MM.1S (cell line): Measurements from ENCODE around the gene RHOF.

ENCODE experiments used
- DNase-seq: peaks from one replicate; pipeline ENCODE4 v3.0.0-alpha.2; 2015
- H2AFZ ChIP-seq: fragments of 300-600 bp; sonication (generic); 2 replicates; pipeline ENCODE4 v1.6.0; 2016; ENCODE audit warnings: antibody characterized with exemption, low read length
- H3F3A ChIP-seq: fragments of 300-600 bp; sonication (generic); 2 replicates; pipeline ENCODE4 v1.6.1; 2016; ENCODE audit warnings: mild to moderate bottlenecking, antibody characterized with exemption, low read length, moderate library complexity, mixed read lengths; ENCODE audit not compliant: insufficient read depth
- H3K27ac ChIP-seq: fragments of 300-600 bp; sonication (generic); 2 replicates; pipeline ENCODE4 v1.5.1; 2016; ENCODE audit warnings: mild to moderate bottlenecking, low read length
- H3K27me3 ChIP-seq: fragments of 300-600 bp; sonication (generic); replicated peaks from 2 replicates; pipeline ENCODE4 v1.6.0; 2016; ENCODE audit warnings: low read length; ENCODE audit not compliant: insufficient read depth
- H3K36me3 ChIP-seq: fragments of 300-600 bp; sonication (generic); replicated peaks from 2 replicates; pipeline ENCODE4 v1.6.1; 2016; ENCODE audit warnings: mild to moderate bottlenecking, low read length, mixed read lengths; ENCODE audit not compliant: insufficient read depth
- H3K4me1 ChIP-seq: fragments of 300-600 bp; sonication (generic); 2 replicates; pipeline ENCODE4 v1.6.1; 2016; ENCODE audit warnings: low read length, mixed read lengths
- H3K4me2 ChIP-seq: fragments of 300-600 bp; sonication (generic); 2 replicates; pipeline ENCODE4 v1.6.0; 2016; ENCODE audit warnings: low read depth, low read length
- H3K4me3 ChIP-seq: fragments of 300-600 bp; sonication (generic); 2 replicates; pipeline ENCODE4 v1.5.1; 2016; ENCODE audit warnings: low read length, mixed read lengths
- H3K79me2 ChIP-seq: fragments of 300-600 bp; sonication (generic); 2 replicates; pipeline ENCODE4 v1.6.1; 2016; ENCODE audit warnings: mixed run types, low read length, mixed read lengths
- H3K9ac ChIP-seq: fragments of 300-600 bp; sonication (generic); 2 replicates; pipeline ENCODE4 v1.6.1; 2016; ENCODE audit warnings: low read length, mixed read lengths
- H3K9me2 ChIP-seq: fragments of 300-600 bp; sonication (generic); replicated peaks from 2 replicates; pipeline ENCODE4 v1.6.1; 2016; ENCODE audit warnings: mild to moderate bottlenecking, low read length, mixed read lengths; ENCODE audit not compliant: insufficient read depth
- H3K9me3 ChIP-seq: fragments of 300-600 bp; sonication (generic); replicated peaks from 2 replicates; pipeline ENCODE4 v1.6.1; 2016; ENCODE audit warnings: mild to moderate bottlenecking, low read length, mixed read lengths; ENCODE audit not compliant: insufficient read depth
- H4K20me1 ChIP-seq: fragments of 300-600 bp; sonication (generic); 2 replicates; pipeline ENCODE4 v1.6.1; 2016; ENCODE audit warnings: mild to moderate bottlenecking, low read length, moderate library complexity, mixed read lengths; ENCODE audit not compliant: insufficient read depth
- EZH2 ChIP-seq: fragments of 300-600 bp; sonication (generic); optimal IDR thresholded peaks from 2 replicates; pipeline ENCODE3; 2017; ENCODE audit warnings: low read depth, mild to moderate bottlenecking, antibody characterized with exemption, low read length, mixed read lengths
- EZH2phosphoT487 ChIP-seq: fragments of 300-600 bp; sonication (generic); IDR thresholded peaks from 2 replicates; pipeline ENCODE4 v1.6.1; 2018; ENCODE audit warnings: antibody characterized with exemption, low read length
- TF ChIP-seq, protein P1 (sequence below): fragments of 300-600 bp; sonication (generic); IDR thresholded peaks from 2 replicates; pipeline ENCODE4 v1.5.1; 2016; ENCODE audit warnings: antibody characterized with exemption, low read length, mixed read lengths

The RHOF gene

DNA sequence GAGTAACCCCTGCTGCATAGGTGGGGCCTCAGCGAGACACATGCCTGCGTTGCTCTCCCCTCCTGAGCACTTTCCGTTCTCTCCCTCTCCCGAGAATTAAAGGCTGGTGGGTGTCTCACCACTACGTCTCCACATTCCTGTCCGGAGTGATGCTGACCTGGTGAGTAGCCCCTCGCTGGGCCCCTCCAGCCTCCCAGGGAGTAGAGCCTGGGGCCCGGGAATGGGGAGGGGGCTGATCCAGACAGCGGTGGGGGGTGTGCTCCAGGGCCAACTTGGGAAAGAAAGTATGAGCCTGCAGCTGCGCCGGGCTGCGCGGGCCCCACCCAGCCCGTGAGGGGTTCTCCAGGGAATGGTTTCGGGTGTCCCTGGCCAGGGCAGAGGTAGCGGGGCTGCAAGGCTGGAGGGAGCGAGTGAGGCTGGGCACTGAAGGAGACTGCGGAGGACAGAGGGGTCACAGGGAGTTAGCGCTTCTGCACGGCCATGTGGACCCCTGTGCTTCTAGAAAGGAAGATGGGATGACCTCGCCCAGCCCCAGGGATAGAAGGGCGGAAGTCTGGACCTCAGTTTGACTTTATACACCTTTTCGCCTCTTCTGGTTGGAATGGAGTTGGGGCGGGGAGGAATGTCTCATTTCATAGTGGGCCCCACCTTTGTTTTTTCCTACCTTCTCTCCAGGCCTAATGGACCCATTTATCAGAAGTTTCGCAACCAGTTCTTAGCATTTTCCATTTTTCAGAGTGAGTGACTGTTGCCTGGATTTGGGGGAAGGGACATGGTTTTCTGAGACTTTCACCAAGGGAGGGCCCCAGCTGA is 22.5 kb downstream of the RHOF start:
- no peaks in the 10 kb centered on the region for H3K9me2 ChIP-seq
- DNase-seq: no peak
- no peak overlapping the region for H2AFZ ChIP-seq
- no peaks in the 10 kb centered on the region for H3K27me3 ChIP-seq
- H3K36me3 ChIP-seq: no peaks in the 10 kb centered on the region
- TF ChIP-seq, protein P1, sequence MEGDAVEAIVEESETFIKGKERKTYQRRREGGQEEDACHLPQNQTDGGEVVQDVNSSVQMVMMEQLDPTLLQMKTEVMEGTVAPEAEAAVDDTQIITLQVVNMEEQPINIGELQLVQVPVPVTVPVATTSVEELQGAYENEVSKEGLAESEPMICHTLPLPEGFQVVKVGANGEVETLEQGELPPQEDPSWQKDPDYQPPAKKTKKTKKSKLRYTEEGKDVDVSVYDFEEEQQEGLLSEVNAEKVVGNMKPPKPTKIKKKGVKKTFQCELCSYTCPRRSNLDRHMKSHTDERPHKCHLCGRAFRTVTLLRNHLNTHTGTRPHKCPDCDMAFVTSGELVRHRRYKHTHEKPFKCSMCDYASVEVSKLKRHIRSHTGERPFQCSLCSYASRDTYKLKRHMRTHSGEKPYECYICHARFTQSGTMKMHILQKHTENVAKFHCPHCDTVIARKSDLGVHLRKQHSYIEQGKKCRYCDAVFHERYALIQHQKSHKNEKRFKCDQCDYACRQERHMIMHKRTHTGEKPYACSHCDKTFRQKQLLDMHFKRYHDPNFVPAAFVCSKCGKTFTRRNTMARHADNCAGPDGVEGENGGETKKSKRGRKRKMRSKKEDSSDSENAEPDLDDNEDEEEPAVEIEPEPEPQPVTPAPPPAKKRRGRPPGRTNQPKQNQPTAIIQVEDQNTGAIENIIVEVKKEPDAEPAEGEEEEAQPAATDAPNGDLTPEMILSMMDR: no peak
- TF ChIP-seq EZH2 (no peak), EZH2phosphoT487 (no peak)
- no peaks in the 10 kb centered on the region for H3F3A ChIP-seq
- no peak overlapping the region for H3K4me2 ChIP-seq
- H3K79me2 ChIP-seq: no peaks in the 10 kb centered on the region
- H3K9me3 ChIP-seq: no peaks in the 10 kb centered on the region
- no peak overlapping the region for H3K4me3 ChIP-seq
- no peaks in the 10 kb centered on the region for H3K4me1 ChIP-seq
- H3K27ac ChIP-seq: no peak overlapping the region
- H4K20me1 ChIP-seq: no peaks in the 10 kb centered on the region
- H3K9ac ChIP-seq: no peak overlapping the region

DNA sequence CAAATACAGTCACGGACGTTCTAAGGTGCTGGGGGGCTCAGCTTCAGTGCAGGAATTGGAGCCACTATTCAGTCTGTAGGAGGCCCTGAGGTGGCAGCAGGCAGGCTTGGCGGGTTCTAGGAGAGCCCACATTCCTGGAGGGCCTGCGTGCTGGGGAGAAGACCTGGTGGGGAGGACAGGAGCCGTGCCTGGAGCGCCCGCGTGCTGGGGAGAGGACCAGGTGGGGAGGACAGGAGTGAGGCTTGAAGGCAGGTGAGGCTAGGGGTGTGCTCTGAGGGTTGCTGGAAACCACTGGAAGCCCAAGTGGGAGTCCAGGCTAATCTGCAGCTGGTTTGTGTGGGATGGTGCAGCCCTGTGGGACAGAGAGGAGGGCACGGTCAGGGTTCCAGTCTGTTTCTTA is 23.1 kb downstream of the RHOF start:
- no peak overlapping the region for H3K4me2 ChIP-seq
- no peak overlapping the region for H2AFZ ChIP-seq
- TF ChIP-seq, protein P1: no peak
- no peaks in the 10 kb centered on the region for H3K9me2 ChIP-seq
- no peak overlapping the region for H3K9ac ChIP-seq
- H3K79me2 ChIP-seq: no peaks in the 10 kb centered on the region
- H3K4me1 ChIP-seq: no peaks in the 10 kb centered on the region
- no peak for DNase-seq
- H4K20me1 ChIP-seq: no peaks in the 10 kb centered on the region
- no peak overlapping the region for H3K4me3 ChIP-seq
- H3K36me3 ChIP-seq: no peaks in the 10 kb centered on the region
- H3F3A ChIP-seq: no peaks in the 10 kb centered on the region
- H3K27ac ChIP-seq: no peak overlapping the region
- no peaks in the 10 kb centered on the region for H3K27me3 ChIP-seq
- H3K9me3 ChIP-seq: no peaks in the 10 kb centered on the region

DNA sequence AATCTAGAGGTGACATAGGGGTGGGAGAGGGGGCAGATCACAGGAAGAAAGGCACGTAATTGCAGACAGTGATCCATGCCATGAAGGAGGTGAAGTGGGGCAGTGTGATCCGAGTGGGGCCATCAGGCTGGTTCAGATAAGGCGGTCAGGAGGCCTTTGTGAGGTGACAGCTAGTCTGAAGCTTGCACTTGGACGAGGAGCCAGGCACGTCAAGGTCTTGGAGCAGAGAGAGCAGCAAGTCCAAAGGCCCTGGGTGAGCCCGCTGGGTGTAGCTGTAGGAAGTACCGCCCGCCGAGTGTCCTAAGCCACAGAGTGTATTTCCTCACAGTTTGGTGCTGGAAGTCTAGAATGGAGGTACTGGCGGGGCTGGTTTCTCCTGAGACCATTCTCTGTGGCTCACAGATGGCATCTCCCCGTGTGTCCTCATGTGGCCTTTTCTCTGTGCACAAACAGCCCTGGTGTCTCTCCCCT is 23.6 kb downstream of the RHOF start:
- H3K9me2 ChIP-seq: no peaks in the 10 kb centered on the region
- H3K27me3 ChIP-seq: no peaks in the 10 kb centered on the region
- no peaks in the 10 kb centered on the region for H3K4me1 ChIP-seq
- H3K9ac ChIP-seq: no peak overlapping the region
- no peaks in the 10 kb centered on the region for H3K36me3 ChIP-seq
- DNase-seq: no peak
- H3K79me2 ChIP-seq: no peaks in the 10 kb centered on the region
- H2AFZ ChIP-seq: no peak overlapping the region
- H3F3A ChIP-seq: no peaks in the 10 kb centered on the region
- H4K20me1 ChIP-seq: no peaks in the 10 kb centered on the region
- H3K4me3 ChIP-seq: no peak overlapping the region
- TF ChIP-seq EZH2phosphoT487 (no peak), EZH2 (no peak)
- TF ChIP-seq, protein P1: no peak
- H3K4me2 ChIP-seq: no peak overlapping the region
- H3K27ac ChIP-seq: no peak overlapping the region
- no peaks in the 10 kb centered on the region for H3K9me3 ChIP-seq
